NCI-H526 treated with DMSO at 0.1 percent for 48 hours (cell line): ENCODE results near the gene ARVCF.

Experiments
- DNase-seq: peaks from one replicate; lab custom pipeline; 2025; lab: John Stamatoyannopoulos, UW

ARVCF gene

GRCh38 chr22:19998991-19999820, 17.4 kb downstream of the ARVCF start:
- no peak for DNase-seq

GRCh38 chr22:19998232-19998951, 18.2 kb downstream of the ARVCF start:
- no peak for DNase-seq

- DNase-seq = no peak
Observed at GRCh38 chr22:19997561-19998231, 18.9 kb downstream of the ARVCF start.

- DNase-seq = no peak
Observed at GRCh38 chr22:19996694-19997384, 19.8 kb downstream of the ARVCF start.

- DNase-seq = no peak
Observed at GRCh38 chr22:19995611-19996339, 20.8 kb downstream of the ARVCF start.

- no peak for DNase-seq
Observed at GRCh38 chr22:19994851-19995610, 21.6 kb downstream of the ARVCF start.

- DNase-seq = no peak
Observed at GRCh38 chr22:19993926-19994325, 22.7 kb downstream of the ARVCF start.

- no peak for DNase-seq
Observed at GRCh38 chr22:19992921-19993355, 23.7 kb downstream of the ARVCF start.

- DNase-seq = no peak
Observed at GRCh38 chr22:19992481-19992911, 24.1 kb downstream of the ARVCF start.

- no peak for DNase-seq
Observed at GRCh38 chr22:19991645-19992451, 24.8 kb downstream of the ARVCF start.

GRCh38 chr22:19991395-19991644, 25.3 kb downstream of the ARVCF start:
- DNase-seq = no peak

- DNase-seq = no peak
Observed at GRCh38 chr22:19990609-19991394, 25.8 kb downstream of the ARVCF start.

GRCh38 chr22:19990188-19990587, 26.4 kb downstream of the ARVCF start:
- no peak for DNase-seq

- DNase-seq = no peak
Observed at GRCh38 chr22:19989725-19990067, 26.9 kb downstream of the ARVCF start.

- no peak for DNase-seq
Observed at GRCh38 chr22:19988965-19989724, 27.5 kb downstream of the ARVCF start.

- DNase-seq = no peak
Observed at GRCh38 chr22:19988331-19988808, 28.3 kb downstream of the ARVCF start.

GRCh38 chr22:19987394-19988306, 29.0 kb downstream of the ARVCF start:
- no peak for DNase-seq
